HG03575 (cell line): ENCODE data around the gene PRKN.
"Not testable (repeated sequence)": the region's sequence is repeated elsewhere in the genome, so short reads cannot be mapped to it uniquely, and the experiment has no call there.

Experiments used
- ATAC-seq: cut with Tn5 transposase; IDR thresholded peaks from one replicate; pipeline ENCODE4 v1.9.1; 2021; ENCODE audit not compliant: unreplicated experiment, insufficient number of reproducible peaks, low FRiP score; ENCODE audit errors: extremely low read depth

Gene PRKN

GRCh38 chr6:161318456-161318855 lies 1409.1 kb downstream of the PRKN start:
- no peak for ATAC-seq

- no peak for ATAC-seq
These were observed 1411.0 kb downstream of the PRKN start for GRCh38 chr6:161316531-161316930.

GRCh38 chr6:161315246-161315917 lies 1412.2 kb downstream of the PRKN start:
- ATAC-seq: not testable (repeated sequence)

- not testable (repeated sequence) for ATAC-seq
These were observed 1412.9 kb downstream of the PRKN start for GRCh38 chr6:161314541-161315245.

- ATAC-seq: no peak
These were observed 1413.5 kb downstream of the PRKN start for GRCh38 chr6:161313940-161314509.

GRCh38 chr6:161313475-161313874 lies 1414.1 kb downstream of the PRKN start:
- not testable (repeated sequence) for ATAC-seq

- not testable (repeated sequence) for ATAC-seq
These were observed 1417.8 kb downstream of the PRKN start for GRCh38 chr6:161309774-161310173.

GRCh38 chr6:161308075-161308655 lies 1419.4 kb downstream of the PRKN start:
- ATAC-seq: no peak

GRCh38 chr6:161305860-161306259 lies 1421.7 kb downstream of the PRKN start:
- no peak for ATAC-seq

GRCh38 chr6:161303628-161304340 lies 1423.8 kb downstream of the PRKN start:
- ATAC-seq: no peak

- ATAC-seq: no peak
These were observed 1424.6 kb downstream of the PRKN start for GRCh38 chr6:161302949-161303348.

GRCh38 chr6:161301338-161301737 lies 1426.2 kb downstream of the PRKN start:
- ATAC-seq: no peak

GRCh38 chr6:161300823-161301222 lies 1426.7 kb downstream of the PRKN start:
- ATAC-seq: no peak

- no peak for ATAC-seq
These were observed 1427.8 kb downstream of the PRKN start for GRCh38 chr6:161299726-161300125.
